Measurements from ENCODE around the gene TTC23.
"Not testable (repeated sequence)": the region's sequence is repeated elsewhere in the genome, so short reads cannot be mapped to it uniquely, and the experiment has no call there.

TTC23 gene

DNA sequence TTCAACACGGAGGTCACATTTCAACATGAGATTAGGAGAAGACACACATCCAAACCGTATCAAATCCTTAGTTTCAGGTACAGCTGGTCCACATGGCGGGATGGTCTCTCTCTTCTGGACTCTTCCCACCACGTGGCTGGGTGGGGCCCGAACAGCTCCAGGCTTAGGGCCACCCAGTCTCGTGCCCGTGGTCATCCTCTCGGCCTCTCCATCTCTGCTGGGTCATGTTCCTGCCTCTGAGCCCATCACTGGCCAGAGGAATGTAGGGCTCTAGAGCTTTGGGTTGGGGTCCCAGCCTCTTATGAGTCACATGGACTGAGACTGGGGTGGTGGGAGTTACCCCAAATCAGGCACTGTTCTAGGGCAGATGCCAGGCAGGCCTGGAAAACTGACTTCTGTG is 132.3 kb downstream of the TTC23 start:
- no peak for TF ChIP-seq CTCF (IDR thresholded peaks at IDR 0.05; ENCODE audit: poor library complexity, severe bottlenecking)
- no peak overlapping the region for H3K27ac ChIP-seq (ENCODE audit: poor library complexity, severe bottlenecking)
- H3K4me1 ChIP-seq (ENCODE audit: insufficient read depth, poor library complexity, severe bottlenecking), result no peaks in the 10 kb centered on the region
- no peaks in the 10 kb centered on the region for H3K27me3 ChIP-seq (ENCODE audit: insufficient read depth, poor library complexity, severe bottlenecking)
- no peak for ATAC-seq (ENCODE audit: low read depth)
- H3K4me3 ChIP-seq (ENCODE audit: severe bottlenecking), result no peak overlapping the region
- no peaks in the 10 kb centered on the region for H3K9me3 ChIP-seq (ENCODE audit: severe bottlenecking)
- DNase-seq (ENCODE audit: low spot score), result peak; percentile 29
- H3K36me3 ChIP-seq (ENCODE audit: low read depth), result no peaks in the 10 kb centered on the region

GRCh38 chr15:99115300-99116215 is 133.8 kb downstream of the TTC23 start:
- H3K36me3 ChIP-seq (ENCODE audit: low read depth), result no peaks in the 10 kb centered on the region
- DNase-seq (ENCODE audit: low spot score), result peak; percentile 62
- ATAC-seq (ENCODE audit: low read depth), result no peak
- H3K4me3 ChIP-seq (ENCODE audit: severe bottlenecking), result no peak overlapping the region
- TF ChIP-seq CTCF (IDR thresholded peaks at IDR 0.05; ENCODE audit: poor library complexity, severe bottlenecking), result no peak
- H3K27me3 ChIP-seq (ENCODE audit: insufficient read depth, poor library complexity, severe bottlenecking), result no peaks in the 10 kb centered on the region
- H3K27ac ChIP-seq (ENCODE audit: poor library complexity, severe bottlenecking), result no peak overlapping the region
- H3K9me3 ChIP-seq (ENCODE audit: severe bottlenecking), result no peaks in the 10 kb centered on the region
- H3K4me1 ChIP-seq (ENCODE audit: insufficient read depth, poor library complexity, severe bottlenecking), result no peaks in the 10 kb centered on the region

- H3K4me3 ChIP-seq (ENCODE audit: severe bottlenecking), result no peak overlapping the region
- H3K27ac ChIP-seq (ENCODE audit: poor library complexity, severe bottlenecking), result no peak overlapping the region
- no peak for DNase-seq (ENCODE audit: low spot score)
- no peaks in the 10 kb centered on the region for H3K36me3 ChIP-seq (ENCODE audit: low read depth)
- H3K27me3 ChIP-seq (ENCODE audit: insufficient read depth, poor library complexity, severe bottlenecking), result no peaks in the 10 kb centered on the region
- H3K9me3 ChIP-seq (ENCODE audit: severe bottlenecking), result no peaks in the 10 kb centered on the region
- no peak for ATAC-seq (ENCODE audit: low read depth)
- H3K4me1 ChIP-seq (ENCODE audit: insufficient read depth, poor library complexity, severe bottlenecking), result no peaks in the 10 kb centered on the region
- TF ChIP-seq CTCF (IDR thresholded peaks at IDR 0.05; ENCODE audit: poor library complexity, severe bottlenecking), result no peak
These were observed 134.7 kb downstream of the TTC23 start for GRCh38 chr15:99114511-99115299.

GRCh38 chr15:99113547-99114271 is 135.7 kb downstream of the TTC23 start:
- Histone ChIP-seq H3K9me3 (ENCODE audit: severe bottlenecking) (no peaks in the 10 kb centered on the region), H3K27ac (ENCODE audit: poor library complexity, severe bottlenecking) (no peak overlapping the region)
- no peak for ATAC-seq (ENCODE audit: low read depth)

DNA sequence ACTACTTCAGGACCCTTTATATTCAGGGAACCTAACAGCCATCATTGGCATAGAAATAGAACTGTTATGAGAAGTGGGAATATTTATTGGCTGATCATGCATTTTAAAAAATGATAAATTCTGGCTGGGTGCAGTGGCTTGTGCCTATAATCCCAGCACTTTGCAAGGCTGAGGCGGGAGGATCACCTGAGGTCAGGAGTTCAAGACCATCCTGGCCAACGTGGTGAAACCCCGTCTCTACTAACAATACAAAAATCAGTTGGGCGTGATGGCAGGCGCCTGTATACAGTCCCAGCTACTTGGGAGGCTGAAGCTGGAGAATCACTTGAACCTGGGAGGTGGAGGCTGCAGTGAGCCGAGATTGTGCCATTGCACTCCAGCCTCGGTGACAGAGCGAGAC is 137.7 kb downstream of the TTC23 start:
- H3K4me3 ChIP-seq (ENCODE audit: severe bottlenecking), result not testable (repeated sequence)

More at GRCh38 chr15:99113547-99114271, 135.7 kb downstream of the TTC23 start:
- no peak for TF ChIP-seq CTCF (IDR thresholded peaks at IDR 0.05; ENCODE audit: poor library complexity, severe bottlenecking)
- Histone ChIP-seq H3K4me3 (ENCODE audit: severe bottlenecking) (no peak overlapping the region), H3K36me3 (ENCODE audit: low read depth) (no peaks in the 10 kb centered on the region), H3K27me3 (ENCODE audit: insufficient read depth, poor library complexity, severe bottlenecking) (no peaks in the 10 kb centered on the region), H3K4me1 (ENCODE audit: insufficient read depth, poor library complexity, severe bottlenecking) (no peaks in the 10 kb centered on the region)
- no peak for DNase-seq (ENCODE audit: low spot score)

More for the DNA sequence above, 137.7 kb downstream of the TTC23 start:
- not testable (repeated sequence) for H3K36me3 ChIP-seq (ENCODE audit: low read depth); DNase-seq (ENCODE audit: low spot score); H3K27me3 ChIP-seq (ENCODE audit: insufficient read depth, poor library complexity, severe bottlenecking); ATAC-seq (ENCODE audit: low read depth); H3K4me1 ChIP-seq (ENCODE audit: insufficient read depth, poor library complexity, severe bottlenecking); H3K27ac ChIP-seq (ENCODE audit: poor library complexity, severe bottlenecking); H3K9me3 ChIP-seq (ENCODE audit: severe bottlenecking)
